ENCODE measurements around the gene NAGPA.

NAGPA gene

GRCh38 chr16:5027575-5028235 is 6.0 kb downstream of the NAGPA start:
- no peak for DNase-seq (ENCODE audit: low read depth)

- DNase-seq (ENCODE audit: low read depth) = no peak
Observed at GRCh38 chr16:5027086-5027485, 6.6 kb downstream of the NAGPA start.

DNA sequence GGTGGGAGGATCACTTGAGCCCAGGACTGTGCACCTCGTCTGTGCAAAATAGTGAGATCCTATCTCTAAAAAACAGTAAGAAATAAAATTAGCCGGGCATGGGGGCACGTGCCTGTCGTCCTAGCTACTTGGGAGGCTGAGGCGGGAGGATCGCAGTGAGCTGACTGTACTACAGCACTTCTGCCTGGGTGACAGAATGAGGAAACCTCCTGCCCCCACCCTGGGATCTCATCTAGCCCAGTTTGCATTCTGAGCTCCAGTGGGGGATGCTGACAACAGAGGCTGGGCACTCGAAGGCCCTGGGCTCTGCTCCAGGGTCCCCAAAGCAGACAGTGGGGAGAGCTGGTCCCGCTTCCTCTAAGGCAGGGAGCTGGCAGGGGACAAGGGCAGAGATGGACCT is 7.1 kb downstream of the NAGPA start:
- DNase-seq (ENCODE audit: low read depth) = no peak

GRCh38 chr16:5025171-5025632 is 8.5 kb downstream of the NAGPA start:
- no peak for DNase-seq (ENCODE audit: low read depth)

DNA sequence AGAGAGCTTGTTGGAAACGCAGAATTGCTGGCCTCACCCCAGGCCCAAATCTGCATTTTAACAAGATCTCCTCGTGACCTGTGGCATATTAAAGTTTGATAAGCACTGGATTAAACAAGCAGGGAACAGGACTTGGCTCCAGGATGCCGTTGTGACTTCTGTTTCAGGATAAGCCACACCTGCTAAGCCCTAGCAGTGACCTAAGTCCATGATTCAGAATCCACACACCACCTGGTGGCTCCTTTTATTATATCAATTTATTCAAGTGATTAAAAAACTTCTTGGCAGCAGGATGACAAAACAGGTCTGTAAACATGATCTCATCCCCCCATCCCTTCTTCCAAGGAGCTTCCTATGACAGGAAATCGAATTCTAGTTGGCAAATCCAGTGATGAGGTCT is 9.1 kb downstream of the NAGPA start:
- DNase-seq (ENCODE audit: low read depth) = no peak

DNA sequence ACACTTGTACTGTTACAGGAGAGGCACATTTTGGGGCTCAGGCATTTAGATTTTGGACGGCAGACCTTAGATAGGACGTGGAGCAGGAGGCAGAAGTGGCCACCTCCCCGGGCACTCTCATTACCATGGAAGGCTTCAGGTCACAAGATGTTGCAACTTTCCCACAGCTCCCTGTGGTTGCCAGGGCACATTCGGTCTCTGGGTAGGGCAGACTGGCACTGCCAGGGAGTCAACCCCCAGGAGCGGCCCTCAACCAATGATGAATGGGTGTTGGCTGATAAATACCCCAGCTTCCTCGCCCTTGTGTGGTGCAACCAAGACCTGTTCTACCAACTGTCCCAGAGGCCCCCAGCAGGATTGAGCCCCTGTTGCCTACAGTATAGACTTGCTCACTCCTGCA is 11.2 kb downstream of the NAGPA start:
- no peak for DNase-seq (ENCODE audit: low read depth)

GRCh38 chr16:5020551-5020950 is 13.2 kb downstream of the NAGPA start:
- DNase-seq (ENCODE audit: low read depth) = no peak

DNA sequence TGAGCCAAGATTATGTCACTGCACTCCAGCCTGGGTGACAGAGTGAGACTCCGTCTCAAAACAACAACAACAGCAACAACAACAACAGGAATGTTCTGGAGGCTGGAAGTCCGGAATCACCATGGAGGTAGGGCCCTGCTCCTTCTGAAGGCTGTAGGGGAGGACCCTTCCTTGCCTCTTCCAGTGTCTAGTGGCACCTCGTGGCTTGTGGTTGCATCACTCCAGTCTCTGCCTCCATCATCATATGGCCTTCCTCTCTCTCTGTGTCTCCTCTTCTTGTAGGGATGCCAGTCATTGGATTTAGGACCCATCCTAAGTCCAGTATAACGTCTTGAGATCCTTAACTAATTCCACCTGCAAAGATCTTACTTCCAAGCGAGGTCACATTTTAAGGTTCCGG is 14.0 kb downstream of the NAGPA start:
- no peak for DNase-seq (ENCODE audit: low read depth)

GRCh38 chr16:5018793-5019192 is 14.9 kb downstream of the NAGPA start:
- DNase-seq (ENCODE audit: low read depth) = no peak

DNA sequence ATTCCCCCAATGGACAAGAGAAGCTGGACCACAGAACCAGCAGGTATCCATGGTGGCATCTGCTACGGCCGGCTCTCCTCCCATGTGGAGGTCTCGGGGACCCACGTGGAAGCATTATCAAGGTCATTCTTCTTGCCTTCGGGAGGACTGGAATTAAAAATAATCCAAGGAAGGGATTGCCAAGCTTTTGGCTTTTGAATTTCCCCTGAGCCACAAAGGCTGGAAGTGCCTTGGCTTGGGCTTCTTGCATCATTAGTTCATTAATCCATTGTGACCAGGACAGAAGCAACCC is 16.1 kb downstream of the NAGPA start:
- DNase-seq (ENCODE audit: low read depth) = no peak

DNA sequence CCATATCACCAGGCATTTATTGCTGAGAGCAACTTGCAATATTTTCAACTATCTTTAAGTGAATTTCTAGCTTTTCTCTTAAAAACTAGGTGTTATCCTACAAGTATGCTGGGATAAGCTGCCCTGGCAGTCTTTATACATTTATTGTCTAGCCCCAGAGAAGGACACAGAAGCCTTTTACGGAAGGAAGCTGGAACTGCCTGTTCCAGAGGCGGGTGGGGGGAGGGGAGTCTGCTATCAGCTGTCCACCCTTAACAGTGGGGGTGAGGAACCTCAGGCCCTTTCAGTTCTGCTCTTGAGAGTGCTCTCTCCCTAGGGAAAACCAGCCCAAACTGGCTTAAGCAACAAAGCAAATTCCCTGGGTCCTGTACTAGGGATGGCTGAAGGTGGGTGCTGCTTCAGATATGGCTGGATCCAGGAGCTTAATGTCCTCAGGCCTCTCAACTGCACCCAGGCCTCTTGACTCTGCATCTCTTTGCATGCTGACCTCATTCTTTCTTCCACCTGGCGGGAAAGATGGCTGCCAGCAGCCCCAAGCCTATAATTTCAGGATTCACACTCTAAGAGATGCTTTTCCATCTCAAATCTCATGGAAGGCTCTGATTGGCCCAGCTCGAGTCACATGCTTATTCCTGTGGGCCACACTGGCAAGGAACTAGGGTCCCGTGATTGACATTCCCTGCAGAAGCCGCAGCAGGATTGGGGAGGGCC is 16.6 kb downstream of the NAGPA start:
- no peak for DNase-seq (ENCODE audit: low read depth)

GRCh38 chr16:5015887-5016286 is 17.8 kb downstream of the NAGPA start:
- no peak for DNase-seq (ENCODE audit: low read depth)

DNA sequence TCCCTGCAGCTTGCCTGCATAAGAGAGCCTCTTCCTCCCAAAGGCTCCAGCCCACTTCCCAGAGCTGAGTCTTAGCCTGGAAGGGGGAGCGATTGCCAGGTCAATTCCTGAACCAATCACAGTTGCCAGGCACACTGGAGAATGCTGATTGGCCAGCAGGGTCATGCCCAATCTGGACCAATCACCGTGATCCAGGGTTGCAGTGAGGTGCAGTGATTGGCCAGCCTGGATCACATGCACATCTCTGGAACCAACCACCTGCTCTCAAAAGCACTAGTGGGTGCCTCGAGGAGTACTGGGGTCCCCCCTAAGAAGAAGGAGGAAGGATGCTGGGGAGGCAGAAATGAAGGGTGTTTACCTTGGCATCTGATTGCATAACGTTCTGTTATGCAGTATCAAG is 18.4 kb downstream of the NAGPA start:
- no peak for DNase-seq (ENCODE audit: low read depth)

- DNase-seq (ENCODE audit: low read depth) = no peak
Observed at GRCh38 chr16:5012887-5013286, 20.8 kb downstream of the NAGPA start.

GRCh38 chr16:5011637-5012036 is 22.1 kb downstream of the NAGPA start:
- no peak for DNase-seq (ENCODE audit: low read depth)

GRCh38 chr16:5010576-5011329 is 23.0 kb downstream of the NAGPA start:
- no peak for DNase-seq (ENCODE audit: low read depth)

GRCh38 chr16:5008311-5008731 is 25.4 kb downstream of the NAGPA start:
- no peak for DNase-seq (ENCODE audit: low read depth)

DNA sequence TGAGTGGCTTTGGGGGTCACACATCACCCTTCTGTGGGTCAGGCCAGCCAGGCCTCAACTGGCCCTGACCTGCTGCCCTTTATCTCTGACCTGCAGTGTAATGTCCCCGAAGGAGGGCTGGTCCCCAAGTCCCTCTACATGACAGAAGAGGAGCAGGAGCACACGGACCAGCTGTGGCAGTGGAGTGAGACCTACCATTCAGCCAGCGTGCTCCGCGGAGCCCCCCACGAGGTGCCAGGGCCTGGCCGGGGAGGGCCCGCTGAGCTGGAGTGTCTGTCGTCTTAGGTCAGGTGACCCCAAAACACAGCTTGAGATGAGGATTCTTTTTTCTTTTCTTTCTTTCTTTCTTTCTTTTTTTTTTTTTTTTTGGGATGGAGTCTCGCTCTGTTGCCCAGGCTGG is 26.5 kb downstream of the NAGPA start:
- no peak for DNase-seq (ENCODE audit: low read depth)

- no peak for DNase-seq (ENCODE audit: low read depth)
Observed at GRCh38 chr16:5006348-5007193, 27.2 kb downstream of the NAGPA start.

GRCh38 chr16:5005916-5006315 is 27.8 kb downstream of the NAGPA start:
- no peak for DNase-seq (ENCODE audit: low read depth)

GRCh38 chr16:5004311-5004710 is 29.4 kb downstream of the NAGPA start:
- no peak for DNase-seq (ENCODE audit: low read depth)

DNA sequence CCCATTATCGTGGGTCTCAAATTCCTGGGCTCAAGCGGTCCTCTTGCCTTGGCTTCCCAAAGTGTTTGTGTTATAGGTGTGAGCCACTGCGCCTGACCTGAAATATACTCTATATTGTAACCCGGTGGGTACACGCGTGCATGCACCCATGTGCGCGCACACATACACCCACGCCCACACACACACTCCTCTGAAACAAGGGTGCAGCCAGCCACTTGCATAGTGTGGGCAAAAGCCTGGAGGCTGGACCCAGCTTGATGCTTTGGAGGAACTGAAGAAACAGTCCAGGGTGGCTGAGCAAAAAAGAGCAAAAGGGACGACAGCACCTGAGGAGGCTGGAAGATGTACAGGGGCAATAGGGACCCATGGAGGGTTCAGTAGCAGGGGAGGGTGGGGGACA is 29.9 kb downstream of the NAGPA start:
- DNase-seq (ENCODE audit: low read depth) = no peak
